Astrocyte (in vitro differentiated cells and primary cell): ENCODE results near the gene FBXL12. TPM values are rescaled to one million over a fixed set of nuclear protein-coding genes. Genes with fewer than 3 reads are reported as not detected.
A peak's percentile ranks its signal among the peaks of the same experiment; 100 is the strongest.

Experiments
- DNase-seq: peaks from one replicate; pipeline ENCODE4 v3.0.0-alpha.2; 2010; ENCODE audit warnings: low read depth
- FAIRE-seq: peaks from 2 replicates; lab custom pipeline; 2011; peaks lifted over from hg19 to GRCh38; lab: Jason Lieb, UNC
- H2AFZ ChIP-seq: 2 replicates; pipeline ENCODE4 v1.6.0; 2012; ENCODE audit warnings: low read depth, low read length, inconsistent platforms
- H3K27ac ChIP-seq: 2 replicates; pipeline ENCODE4 v1.5.1; 2011; ENCODE audit warnings: low read depth, low read length, inconsistent platforms
- H3K27me3 ChIP-seq: 2 replicates; pipeline ENCODE4 v1.6.0; 2011; ENCODE audit warnings: low read length, inconsistent platforms; ENCODE audit not compliant: insufficient read depth
- H3K36me3 ChIP-seq: 2 replicates; pipeline ENCODE4 v1.5.1; 2011; ENCODE audit warnings: low read length, inconsistent platforms; ENCODE audit not compliant: insufficient read depth
- H3K4me1 ChIP-seq: 2 replicates; pipeline ENCODE4 v1.5.1; 2011; ENCODE audit warnings: low read length, inconsistent platforms; ENCODE audit not compliant: insufficient read depth
- H3K4me2 ChIP-seq: 2 replicates; pipeline ENCODE4 v1.6.0; 2012; ENCODE audit warnings: low read length, inconsistent platforms
- H3K4me3 ChIP-seq: 2 replicates; pipeline ENCODE4 v1.5.1; 2011; ENCODE audit warnings: low read depth, mild to moderate bottlenecking, low read length, inconsistent platforms; ENCODE audit not compliant: insufficient read depth
- H3K79me2 ChIP-seq: 2 replicates; pipeline ENCODE4 v1.6.0; 2012; ENCODE audit warnings: mild to moderate bottlenecking, low read length, inconsistent platforms; ENCODE audit not compliant: insufficient read depth
- H3K9ac ChIP-seq: 2 replicates; pipeline ENCODE4 v1.6.0; 2012; ENCODE audit warnings: mild to moderate bottlenecking, low read length, inconsistent platforms
- H3K9me3 ChIP-seq: 2 replicates; pipeline ENCODE4 v1.5.1; 2012; ENCODE audit warnings: low read depth, mild to moderate bottlenecking, low read length, inconsistent platforms; ENCODE audit not compliant: insufficient read depth
- H4K20me1 ChIP-seq: 2 replicates; pipeline ENCODE4 v1.6.0; 2012; ENCODE audit warnings: low read length, inconsistent platforms; ENCODE audit not compliant: insufficient read depth
- H3K27ac Mint-ChIP-seq: one replicate; pipeline ENCODE4 v1.8.0; 2021; ENCODE audit warnings: mild to moderate bottlenecking, mixed read lengths; ENCODE audit not compliant: unreplicated experiment
- H3K27me3 Mint-ChIP-seq: one replicate; pipeline ENCODE4 v1.8.0; 2021; ENCODE audit warnings: low read depth, mixed read lengths; ENCODE audit not compliant: unreplicated experiment
- H3K36me3 Mint-ChIP-seq: one replicate; pipeline ENCODE4 v1.8.0; 2021; ENCODE audit warnings: low read depth, mixed read lengths; ENCODE audit not compliant: unreplicated experiment
- H3K4me1 Mint-ChIP-seq: one replicate; pipeline ENCODE4 v1.8.0; 2021; ENCODE audit warnings: low read depth, mixed read lengths; ENCODE audit not compliant: unreplicated experiment
- H3K4me3 Mint-ChIP-seq: one replicate; pipeline ENCODE4 v1.8.0; 2021; ENCODE audit warnings: mild to moderate bottlenecking, moderate library complexity, mixed read lengths; ENCODE audit not compliant: unreplicated experiment
- H3K9me3 Mint-ChIP-seq: one replicate; pipeline ENCODE4 v1.8.0; 2021; ENCODE audit warnings: mild to moderate bottlenecking, mixed read lengths; ENCODE audit not compliant: unreplicated experiment
- CTCF ChIP-seq: IDR thresholded peaks from 2 replicates; pipeline ENCODE4 v1.5.1; 2011; ENCODE audit warnings: low read depth, mild to moderate bottlenecking, inconsistent platforms, low read length, moderate library complexity; ENCODE audit not compliant: insufficient read depth
- EZH2 ChIP-seq: IDR thresholded peaks from 2 replicates; pipeline ENCODE4 v1.6.1; 2012; ENCODE audit warnings: mild to moderate bottlenecking, low read length, inconsistent platforms; ENCODE audit not compliant: insufficient read depth
- total RNA-seq: library from RNA; stranded (reverse); gene quantifications from 2 replicates; pipeline ENCODE4 v1.2.1, GENCODE V29; 2021

Gene FBXL12
- total RNA-seq, 1 donor from 2014 or later, result 54.2 TPM

GRCh38 chr19:9799162-9799561 lies 19.7 kb downstream of the FBXL12 start:
- Histone ChIP-seq H2AFZ (no peak overlapping the region), H3K36me3 (no peaks in the 10 kb centered on the region), H4K20me1 (no peaks in the 10 kb centered on the region), H3K9ac (no peak overlapping the region), H3K79me2 (no peaks in the 10 kb centered on the region), H3K4me2 (no peak overlapping the region), H3K27ac (no peak overlapping the region), H3K4me3 (no peak overlapping the region), H3K4me1 (no peaks in the 10 kb centered on the region), H3K27me3 (no peaks in the 10 kb centered on the region), H3K9me3 (no peaks in the 10 kb centered on the region)
- no peak for FAIRE-seq
- no peaks in the 10 kb centered on the region for H3K27me3 Mint-ChIP-seq
- no peak for DNase-seq
- H3K4me3 Mint-ChIP-seq, result no peak overlapping the region
- H3K27ac Mint-ChIP-seq, result no peak overlapping the region
- peaks cover 15% of the 10 kb centered on the region for H3K36me3 Mint-ChIP-seq
- H3K4me1 Mint-ChIP-seq, result no peaks in the 10 kb centered on the region
- no peaks in the 10 kb centered on the region for H3K9me3 Mint-ChIP-seq
- TF ChIP-seq CTCF (no peak), EZH2 (no peak)

- FAIRE-seq, result no peak
- Histone ChIP-seq H3K9me3 (no peaks in the 10 kb centered on the region), H2AFZ (no peak overlapping the region), H3K4me2 (no peak overlapping the region), H3K79me2 (no peaks in the 10 kb centered on the region), H3K4me3 (no peak overlapping the region), H3K4me1 (no peaks in the 10 kb centered on the region), H3K9ac (no peak overlapping the region), H3K27me3 (no peaks in the 10 kb centered on the region), H4K20me1 (no peaks in the 10 kb centered on the region), H3K27ac (no peak overlapping the region), H3K36me3 (no peaks in the 10 kb centered on the region)
- no peak for TF ChIP-seq EZH2
- no peak for TF ChIP-seq CTCF
- DNase-seq, result no peak
- H3K4me3 Mint-ChIP-seq, result no peak overlapping the region
- H3K4me1 Mint-ChIP-seq, result no peaks in the 10 kb centered on the region
- H3K36me3 Mint-ChIP-seq, result peaks cover 9% of the 10 kb centered on the region
- no peaks in the 10 kb centered on the region for H3K9me3 Mint-ChIP-seq
- no peaks in the 10 kb centered on the region for H3K27me3 Mint-ChIP-seq
- no peak overlapping the region for H3K27ac Mint-ChIP-seq
Observed at GRCh38 chr19:9797871-9798270, 21.0 kb downstream of the FBXL12 start.

GRCh38 chr19:9796113-9796773 lies 22.6 kb downstream of the FBXL12 start:
- Mint-ChIP-seq H3K27me3 (no peaks in the 10 kb centered on the region), H3K4me3 (no peak overlapping the region)
- peak; percentile 99 for FAIRE-seq

More at GRCh38 chr19:9796113-9796773, 22.6 kb downstream of the FBXL12 start:
- Mint-ChIP-seq H3K4me1 (no peaks in the 10 kb centered on the region), H3K9me3 (no peaks in the 10 kb centered on the region), H3K27ac (peak overlapping the region; percentile 34), H3K36me3 (peaks cover 6% of the 10 kb centered on the region)
- no peaks in the 10 kb centered on the region for H3K9me3 ChIP-seq
- H3K79me2 ChIP-seq, result no peaks in the 10 kb centered on the region
- H3K4me3 ChIP-seq, result no peak overlapping the region
- TF ChIP-seq EZH2 (no peak), CTCF (peak; percentile 84)
- no peak overlapping the region for H3K27ac ChIP-seq
- H4K20me1 ChIP-seq, result no peaks in the 10 kb centered on the region
- no peak overlapping the region for H2AFZ ChIP-seq
- H3K27me3 ChIP-seq, result no peaks in the 10 kb centered on the region
- no peaks in the 10 kb centered on the region for H3K4me1 ChIP-seq
- H3K36me3 ChIP-seq, result no peaks in the 10 kb centered on the region
- DNase-seq, result peak; percentile 80
- H3K9ac ChIP-seq, result no peak overlapping the region
- no peak overlapping the region for H3K4me2 ChIP-seq
